GM23338 (cell line): ENCODE data around the gene HOTAIR. TPM values are rescaled to one million over a fixed set of nuclear protein-coding genes. Genes with fewer than 3 reads are reported as not detected.

Experiments
- ATAC-seq: fragments of 200-7000 bp; cut with Tn5 transposase; 3 replicates; pipeline ENCODE4 v1.9.1; 2020
- DNase-seq: peaks from one replicate; pipeline ENCODE4 v3.0.0-alpha.2; 2015; ENCODE audit warnings: low spot score
- H2AFZ ChIP-seq: fragments of 200-600 bp; sonication (generic); 2 replicates; pipeline ENCODE4 v1.8.0; 2016; ENCODE audit warnings: antibody characterized with exemption, mild to moderate bottlenecking, moderate library complexity
- H3F3A ChIP-seq: fragments of 200-600 bp; sonication (generic); replicated peaks from 2 replicates; pipeline ENCODE4 v1.8.0; 2017; ENCODE audit warnings: antibody characterized with exemption, mixed run types, low read depth
- H3K27ac ChIP-seq: fragments of 200-600 bp; sonication (generic); 2 replicates; pipeline ENCODE4 v1.6.1; 2016; ENCODE audit warnings: low read depth
- H3K27me3 ChIP-seq: fragments of 200-600 bp; sonication (generic); 2 replicates; pipeline ENCODE4 v1.8.0; 2016; ENCODE audit warnings: mild to moderate bottlenecking, mixed run types, moderate library complexity; ENCODE audit not compliant: insufficient read depth
- H3K36me3 ChIP-seq: fragments of 200-600 bp; sonication (generic); 2 replicates; pipeline ENCODE4 v1.8.0; 2016; ENCODE audit warnings: mild to moderate bottlenecking; ENCODE audit not compliant: insufficient read depth
- H3K4me1 ChIP-seq: fragments of 200-600 bp; sonication (generic); 2 replicates; pipeline ENCODE4 v1.8.0; 2016; ENCODE audit warnings: mild to moderate bottlenecking, moderate library complexity; ENCODE audit not compliant: insufficient read depth
- H3K4me2 ChIP-seq: fragments of 200-600 bp; sonication (generic); 2 replicates; pipeline ENCODE4 v1.7.1; 2017; ENCODE audit warnings: mixed run types
- H3K4me3 ChIP-seq: fragments of 200-600 bp; sonication (generic); 2 replicates; pipeline ENCODE4 v1.6.1; 2016; ENCODE audit warnings: mixed run types
- H3K79me2 ChIP-seq: fragments of 200-600 bp; sonication (generic); replicated peaks from 2 replicates; pipeline ENCODE4 v1.8.0; 2017; ENCODE audit warnings: mild to moderate bottlenecking; ENCODE audit not compliant: insufficient read depth
- H3K9me2 ChIP-seq: fragments of 200-600 bp; sonication (generic); 2 replicates; pipeline ENCODE4 v1.8.0; 2017; ENCODE audit not compliant: insufficient read depth
- H4K20me1 ChIP-seq: fragments of 200-600 bp; sonication (generic); replicated peaks from 2 replicates; pipeline ENCODE4 v1.8.0; 2017; ENCODE audit warnings: mild to moderate bottlenecking; ENCODE audit not compliant: insufficient read depth
- H3K27ac Mint-ChIP-seq: 2 replicates; pipeline ENCODE4 v1.8.0; 2020; ENCODE audit warnings: inconsistent platforms, mild to moderate bottlenecking, moderate library complexity, mixed read lengths
- H3K27me3 Mint-ChIP-seq: 3 replicates; pipeline ENCODE4 v1.8.0; 2022; ENCODE audit warnings: low read depth, mild to moderate bottlenecking, moderate library complexity, mixed read lengths, inconsistent platforms; ENCODE audit not compliant: insufficient read depth, poor library complexity
- H3K36me3 Mint-ChIP-seq: 3 replicates; pipeline ENCODE4 v1.8.0; 2021; ENCODE audit warnings: low read depth, mild to moderate bottlenecking, inconsistent platforms, moderate library complexity, mixed read lengths
- H3K4me1 Mint-ChIP-seq: 3 replicates; pipeline ENCODE4 v1.8.0; 2020; ENCODE audit warnings: mild to moderate bottlenecking, inconsistent platforms, mixed read lengths
- H3K4me3 Mint-ChIP-seq: 3 replicates; pipeline ENCODE4 v1.8.0; 2021; ENCODE audit warnings: moderate library complexity, mild to moderate bottlenecking, inconsistent platforms, mixed read lengths
- H3K9me3 Mint-ChIP-seq: 3 replicates; pipeline ENCODE4 v1.8.0; 2020; ENCODE audit warnings: moderate library complexity, mild to moderate bottlenecking, inconsistent platforms, mixed read lengths
- CREB1 ChIP-seq: fragments of 250-450 bp; sonication (Bioruptor Pico); IDR thresholded peaks from 2 replicates; pipeline ENCODE4 v1.5.0; 2020; ENCODE audit warnings: low read depth, mild to moderate bottlenecking, moderate library complexity
- ETS1 ChIP-seq: IDR thresholded peaks from 2 replicates; pipeline ENCODE4 v1.6.1; 2016; ENCODE audit warnings: antibody characterized with exemption
- EZH2 ChIP-seq: fragments of 200-600 bp; sonication (generic); IDR thresholded peaks from one replicate; pipeline ENCODE4 v1.8.0; 2017; ENCODE audit warnings: antibody characterized with exemption, mild to moderate bottlenecking, low read depth; ENCODE audit not compliant: unreplicated experiment
- EZH2phosphoT487 ChIP-seq: fragments of 200-600 bp; sonication (generic); IDR thresholded peaks from one replicate; pipeline ENCODE4 v1.8.1; 2018; ENCODE audit warnings: antibody characterized with exemption; ENCODE audit not compliant: unreplicated experiment
- JUNB ChIP-seq: IDR thresholded peaks from one replicate; pipeline ENCODE4 v1.6.1; 2016; ENCODE audit warnings: antibody characterized with exemption; ENCODE audit not compliant: unreplicated experiment
- NANOG ChIP-seq: IDR thresholded peaks from 2 replicates; pipeline ENCODE4 v1.6.1; 2016; ENCODE audit warnings: antibody characterized with exemption, borderline replicate concordance
- POLR2AphosphoS5 ChIP-seq: IDR thresholded peaks from 2 replicates; pipeline ENCODE4 v1.6.1; 2016; ENCODE audit warnings: antibody characterized with exemption, low read depth
- STAT1 ChIP-seq: IDR thresholded peaks from one replicate; pipeline ENCODE4 v1.6.1; 2016; ENCODE audit warnings: antibody characterized with exemption; ENCODE audit not compliant: unreplicated experiment
- ZNF114 ChIP-seq: fragments of 250-450 bp; sonication (Bioruptor Pico); IDR thresholded peaks from 2 replicates; pipeline ENCODE4 v1.5.0; 2020; ENCODE audit warnings: mild to moderate bottlenecking, moderate library complexity
- ZNF331 ChIP-seq: fragments of 250-450 bp; sonication (Bioruptor Pico); IDR thresholded peaks from 2 replicates; pipeline ENCODE4 v1.5.0; 2020; ENCODE audit warnings: low read depth, mild to moderate bottlenecking, moderate library complexity
- polyA plus RNA-seq: library from polyadenylated mRNA; unstranded; fragments of >200 nt; fragmentation: Nextera tagmentation; extraction: Ambion mirVana; gene quantifications from 2 replicates; pipeline ENCODE4 v1.2.1, GENCODE V29; 2016
- total RNA-seq: library from RNA; depleted of rRNA; stranded (reverse); fragments of >200 nt; shearing (Covaris generic); gene quantifications from 2 replicates; pipeline ENCODE4 v1.2.3, GENCODE V29; 2014
- TF ChIP-seq, protein P1 (sequence below): IDR thresholded peaks from one replicate; pipeline ENCODE4 v1.6.1; 2018; ENCODE audit warnings: antibody characterized with exemption; ENCODE audit not compliant: unreplicated experiment
- TF ChIP-seq, protein P2 (sequence below): fragments of 250-450 bp; sonication (Bioruptor Pico); IDR thresholded peaks from 2 replicates; pipeline ENCODE4 v1.5.0; 2020; ENCODE audit warnings: mild to moderate bottlenecking, moderate library complexity
- TF ChIP-seq, protein P3 (sequence below), 2 experiments: fragments of 200-600 bp in 1 of 2; sonication (generic) in 1 of 2; conservative IDR thresholded peaks; 2 replicates each; pipeline versions ENCODE4 v1.5.1 to v1.6.1; 2016 to 2017; ENCODE audit warnings: antibody characterized with exemption in 2 of 2, low read depth in 2 of 2, mild to moderate bottlenecking in 2 of 2, moderate library complexity in 1 of 2

Gene HOTAIR
- total and polyA plus RNA-seq, 2 experiments from 2014 or later, result not detected

- Mint-ChIP-seq H3K4me3 (peak overlapping the region; percentile 44; the same call in 1 of the 3 replicates), H3K9me3 (no peaks in the 10 kb centered on the region; the same call in 2 of the 3 replicates), H3K27ac (no peak overlapping the region), H3K36me3 (no peaks in the 10 kb centered on the region), H3K27me3 (peaks cover 97% of the 10 kb centered on the region), H3K4me1 (peaks cover 22% of the 10 kb centered on the region)
- Histone ChIP-seq H3K9me2 (no peaks in the 10 kb centered on the region), H3K4me3 (no peak overlapping the region), H3K4me1 (peaks cover 24% of the 10 kb centered on the region), H3F3A (peaks cover 28% of the 10 kb centered on the region), H3K36me3 (no peaks in the 10 kb centered on the region), H3K27me3 (peaks cover 100% of the 10 kb centered on the region), H3K27ac (no peak overlapping the region), H3K4me2 (no peak overlapping the region), H3K79me2 (no peaks in the 10 kb centered on the region), H4K20me1 (peaks cover 54% of the 10 kb centered on the region), H2AFZ (no peak overlapping the region)
- ATAC-seq, result no peak
- peak; percentile 26 for DNase-seq
- TF ChIP-seq, protein P1, sequence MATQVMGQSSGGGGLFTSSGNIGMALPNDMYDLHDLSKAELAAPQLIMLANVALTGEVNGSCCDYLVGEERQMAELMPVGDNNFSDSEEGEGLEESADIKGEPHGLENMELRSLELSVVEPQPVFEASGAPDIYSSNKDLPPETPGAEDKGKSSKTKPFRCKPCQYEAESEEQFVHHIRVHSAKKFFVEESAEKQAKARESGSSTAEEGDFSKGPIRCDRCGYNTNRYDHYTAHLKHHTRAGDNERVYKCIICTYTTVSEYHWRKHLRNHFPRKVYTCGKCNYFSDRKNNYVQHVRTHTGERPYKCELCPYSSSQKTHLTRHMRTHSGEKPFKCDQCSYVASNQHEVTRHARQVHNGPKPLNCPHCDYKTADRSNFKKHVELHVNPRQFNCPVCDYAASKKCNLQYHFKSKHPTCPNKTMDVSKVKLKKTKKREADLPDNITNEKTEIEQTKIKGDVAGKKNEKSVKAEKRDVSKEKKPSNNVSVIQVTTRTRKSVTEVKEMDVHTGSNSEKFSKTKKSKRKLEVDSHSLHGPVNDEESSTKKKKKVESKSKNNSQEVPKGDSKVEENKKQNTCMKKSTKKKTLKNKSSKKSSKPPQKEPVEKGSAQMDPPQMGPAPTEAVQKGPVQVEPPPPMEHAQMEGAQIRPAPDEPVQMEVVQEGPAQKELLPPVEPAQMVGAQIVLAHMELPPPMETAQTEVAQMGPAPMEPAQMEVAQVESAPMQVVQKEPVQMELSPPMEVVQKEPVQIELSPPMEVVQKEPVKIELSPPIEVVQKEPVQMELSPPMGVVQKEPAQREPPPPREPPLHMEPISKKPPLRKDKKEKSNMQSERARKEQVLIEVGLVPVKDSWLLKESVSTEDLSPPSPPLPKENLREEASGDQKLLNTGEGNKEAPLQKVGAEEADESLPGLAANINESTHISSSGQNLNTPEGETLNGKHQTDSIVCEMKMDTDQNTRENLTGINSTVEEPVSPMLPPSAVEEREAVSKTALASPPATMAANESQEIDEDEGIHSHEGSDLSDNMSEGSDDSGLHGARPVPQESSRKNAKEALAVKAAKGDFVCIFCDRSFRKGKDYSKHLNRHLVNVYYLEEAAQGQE, result no peak
- TF ChIP-seq JUNB (no peak), ETS1 (no peak), NANOG (no peak), POLR2AphosphoS5 (no peak), STAT1 (no peak), ZNF331 (CRISPR knock-in tag) (no peak), CREB1 (CRISPR knock-in tag) (no peak), EZH2phosphoT487 (peak; percentile 11), EZH2 (peak; percentile 81), ZNF114 (no peak)
- TF ChIP-seq, protein P2, sequence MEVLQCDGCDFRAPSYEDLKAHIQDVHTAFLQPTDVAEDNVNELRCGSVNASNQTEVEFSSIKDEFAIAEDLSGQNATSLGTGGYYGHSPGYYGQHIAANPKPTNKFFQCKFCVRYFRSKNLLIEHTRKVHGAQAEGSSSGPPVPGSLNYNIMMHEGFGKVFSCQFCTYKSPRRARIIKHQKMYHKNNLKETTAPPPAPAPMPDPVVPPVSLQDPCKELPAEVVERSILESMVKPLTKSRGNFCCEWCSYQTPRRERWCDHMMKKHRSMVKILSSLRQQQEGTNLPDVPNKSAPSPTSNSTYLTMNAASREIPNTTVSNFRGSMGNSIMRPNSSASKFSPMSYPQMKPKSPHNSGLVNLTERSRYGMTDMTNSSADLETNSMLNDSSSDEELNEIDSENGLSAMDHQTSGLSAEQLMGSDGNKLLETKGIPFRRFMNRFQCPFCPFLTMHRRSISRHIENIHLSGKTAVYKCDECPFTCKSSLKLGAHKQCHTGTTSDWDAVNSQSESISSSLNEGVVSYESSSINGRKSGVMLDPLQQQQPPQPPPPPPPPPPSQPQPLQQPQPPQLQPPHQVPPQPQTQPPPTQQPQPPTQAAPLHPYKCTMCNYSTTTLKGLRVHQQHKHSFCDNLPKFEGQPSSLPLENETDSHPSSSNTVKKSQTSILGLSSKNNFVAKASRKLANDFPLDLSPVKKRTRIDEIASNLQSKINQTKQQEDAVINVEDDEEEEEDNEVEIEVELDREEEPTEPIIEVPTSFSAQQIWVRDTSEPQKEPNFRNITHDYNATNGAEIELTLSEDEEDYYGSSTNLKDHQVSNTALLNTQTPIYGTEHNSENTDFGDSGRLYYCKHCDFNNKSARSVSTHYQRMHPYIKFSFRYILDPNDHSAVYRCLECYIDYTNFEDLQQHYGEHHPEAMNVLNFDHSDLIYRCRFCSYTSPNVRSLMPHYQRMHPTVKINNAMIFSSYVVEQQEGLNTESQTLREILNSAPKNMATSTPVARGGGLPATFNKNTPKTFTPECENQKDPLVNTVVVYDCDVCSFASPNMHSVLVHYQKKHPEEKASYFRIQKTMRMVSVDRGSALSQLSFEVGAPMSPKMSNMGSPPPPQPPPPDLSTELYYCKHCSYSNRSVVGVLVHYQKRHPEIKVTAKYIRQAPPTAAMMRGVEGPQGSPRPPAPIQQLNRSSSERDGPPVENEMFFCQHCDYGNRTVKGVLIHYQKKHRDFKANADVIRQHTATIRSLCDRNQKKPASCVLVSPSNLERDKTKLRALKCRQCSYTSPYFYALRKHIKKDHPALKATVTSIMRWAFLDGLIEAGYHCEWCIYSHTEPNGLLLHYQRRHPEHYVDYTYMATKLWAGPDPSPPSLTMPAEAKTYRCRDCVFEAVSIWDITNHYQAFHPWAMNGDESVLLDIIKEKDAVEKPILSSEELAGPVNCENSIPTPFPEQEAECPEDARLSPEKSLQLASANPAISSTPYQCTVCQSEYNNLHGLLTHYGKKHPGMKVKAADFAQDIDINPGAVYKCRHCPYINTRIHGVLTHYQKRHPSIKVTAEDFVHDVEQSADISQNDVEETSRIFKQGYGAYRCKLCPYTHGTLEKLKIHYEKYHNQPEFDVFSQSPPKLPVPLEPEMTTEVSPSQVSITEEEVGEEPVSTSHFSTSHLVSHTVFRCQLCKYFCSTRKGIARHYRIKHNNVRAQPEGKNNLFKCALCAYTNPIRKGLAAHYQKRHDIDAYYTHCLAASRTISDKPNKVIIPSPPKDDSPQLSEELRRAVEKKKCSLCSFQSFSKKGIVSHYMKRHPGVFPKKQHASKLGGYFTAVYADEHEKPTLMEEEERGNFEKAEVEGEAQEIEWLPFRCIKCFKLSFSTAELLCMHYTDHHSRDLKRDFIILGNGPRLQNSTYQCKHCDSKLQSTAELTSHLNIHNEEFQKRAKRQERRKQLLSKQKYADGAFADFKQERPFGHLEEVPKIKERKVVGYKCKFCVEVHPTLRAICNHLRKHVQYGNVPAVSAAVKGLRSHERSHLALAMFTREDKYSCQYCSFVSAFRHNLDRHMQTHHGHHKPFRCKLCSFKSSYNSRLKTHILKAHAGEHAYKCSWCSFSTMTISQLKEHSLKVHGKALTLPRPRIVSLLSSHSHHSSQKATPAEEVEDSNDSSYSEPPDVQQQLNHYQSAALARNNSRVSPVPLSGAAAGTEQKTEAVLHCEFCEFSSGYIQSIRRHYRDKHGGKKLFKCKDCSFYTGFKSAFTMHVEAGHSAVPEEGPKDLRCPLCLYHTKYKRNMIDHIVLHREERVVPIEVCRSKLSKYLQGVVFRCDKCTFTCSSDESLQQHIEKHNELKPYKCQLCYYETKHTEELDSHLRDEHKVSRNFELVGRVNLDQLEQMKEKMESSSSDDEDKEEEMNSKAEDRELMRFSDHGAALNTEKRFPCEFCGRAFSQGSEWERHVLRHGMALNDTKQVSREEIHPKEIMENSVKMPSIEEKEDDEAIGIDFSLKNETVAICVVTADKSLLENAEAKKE (CRISPR knock-in tag), result no peak
- TF ChIP-seq, protein P3, sequence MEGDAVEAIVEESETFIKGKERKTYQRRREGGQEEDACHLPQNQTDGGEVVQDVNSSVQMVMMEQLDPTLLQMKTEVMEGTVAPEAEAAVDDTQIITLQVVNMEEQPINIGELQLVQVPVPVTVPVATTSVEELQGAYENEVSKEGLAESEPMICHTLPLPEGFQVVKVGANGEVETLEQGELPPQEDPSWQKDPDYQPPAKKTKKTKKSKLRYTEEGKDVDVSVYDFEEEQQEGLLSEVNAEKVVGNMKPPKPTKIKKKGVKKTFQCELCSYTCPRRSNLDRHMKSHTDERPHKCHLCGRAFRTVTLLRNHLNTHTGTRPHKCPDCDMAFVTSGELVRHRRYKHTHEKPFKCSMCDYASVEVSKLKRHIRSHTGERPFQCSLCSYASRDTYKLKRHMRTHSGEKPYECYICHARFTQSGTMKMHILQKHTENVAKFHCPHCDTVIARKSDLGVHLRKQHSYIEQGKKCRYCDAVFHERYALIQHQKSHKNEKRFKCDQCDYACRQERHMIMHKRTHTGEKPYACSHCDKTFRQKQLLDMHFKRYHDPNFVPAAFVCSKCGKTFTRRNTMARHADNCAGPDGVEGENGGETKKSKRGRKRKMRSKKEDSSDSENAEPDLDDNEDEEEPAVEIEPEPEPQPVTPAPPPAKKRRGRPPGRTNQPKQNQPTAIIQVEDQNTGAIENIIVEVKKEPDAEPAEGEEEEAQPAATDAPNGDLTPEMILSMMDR (conservative IDR thresholded peaks at IDR 0.05; ENCODE audit: low read depth in 2 of 2), result no peak
These were observed 34.2 kb downstream of the HOTAIR start for GRCh38 chr12:53940443-53941014.
